HepG2 (cell line): Measurements from ENCODE around the gene AHCY. TPM values are rescaled to one million over a fixed set of nuclear protein-coding genes. Genes with fewer than 3 reads are reported as not detected.
A peak's percentile ranks its signal among the peaks of the same experiment; 100 is the strongest.

Source experiments
- CEBPZ ChIP-seq: IDR thresholded peaks from 2 replicates; pipeline ENCODE4 v1.6.1; 2012; ENCODE audit warnings: low read length, improper control_type of control experiment
- DBP ChIP-seq: sonication (generic); formaldehyde crosslinking; IDR thresholded peaks from 2 replicates; pipeline ENCODE4 v1.4.0; 2020; ENCODE audit warnings: missing genetic modification reagents; ENCODE audit errors: not compliant biosample characterization
- DNMT3B ChIP-seq: conservative IDR thresholded peaks from 2 replicates; pipeline ENCODE4 v1.6.1; 2016; ENCODE audit warnings: missing biosample characterization, control low read depth
- ELF4 ChIP-seq: sonication (generic); formaldehyde crosslinking; IDR thresholded peaks from 2 replicates; pipeline ENCODE4 v1.5.0; 2020; ENCODE audit warnings: missing genetic modification reagents, mild to moderate bottlenecking, moderate library complexity, borderline replicate concordance
- EP300 ChIP-seq, 3 experiments: sonication (generic) in 1 of 3; formaldehyde crosslinking in 1 of 3; IDR thresholded peaks; 2 replicates each; pipeline versions ENCODE4 v1.5.1 to v1.6.1; 2011 to 2020; ENCODE audit warnings: low read depth in 2 of 3, low read length in 2 of 3, borderline replicate concordance in 1 of 3, improper control_type of control experiment in 1 of 3, mild to moderate bottlenecking in 1 of 3, missing genetic modification reagents in 1 of 3, moderate library complexity in 1 of 3
- HIC2 ChIP-seq: sonication (generic); formaldehyde crosslinking; IDR thresholded peaks from 2 replicates; pipeline ENCODE4 v1.9.0; 2022; ENCODE audit warnings: low read depth, missing genetic modification reagents
- NFYB ChIP-seq: sonication (generic); formaldehyde crosslinking; IDR thresholded peaks from 2 replicates; pipeline ENCODE4 v1.4.0; 2020; ENCODE audit warnings: missing genetic modification reagents
- REST ChIP-seq, 2 experiments: IDR thresholded peaks; 2 replicates each; pipeline ENCODE4 v1.6.1; 2011 to 2012; ENCODE audit warnings: low read length in 2 of 2, borderline replicate concordance in 1 of 2, low read depth in 1 of 2, mild to moderate bottlenecking in 1 of 2, moderate library complexity in 1 of 2
- RXRA ChIP-seq: sonication (generic); formaldehyde crosslinking; IDR thresholded peaks from 2 replicates; pipeline ENCODE4 v1.5.1; 2020; ENCODE audit warnings: missing genetic modification reagents
- SETDB1 ChIP-seq: sonication (generic); formaldehyde crosslinking; IDR thresholded peaks from 2 replicates; pipeline ENCODE4 v1.5.1; 2020; ENCODE audit warnings: missing genetic modification reagents, mild to moderate bottlenecking, borderline replicate concordance
- TARDBP ChIP-seq: sonication (generic); formaldehyde crosslinking; IDR thresholded peaks from 2 replicates; pipeline ENCODE4 v1.8.0; 2022; ENCODE audit warnings: mild to moderate bottlenecking, missing genetic modification reagents
- TCF7 ChIP-seq: sonication (generic); IDR thresholded peaks from 2 replicates; pipeline ENCODE4 v1.6.1; 2016; ENCODE audit warnings: antibody characterized with exemption, low read depth
- ZBTB42 ChIP-seq: sonication (generic); formaldehyde crosslinking; IDR thresholded peaks from 2 replicates; pipeline ENCODE4 v1.5.0; 2020; ENCODE audit warnings: mild to moderate bottlenecking, missing genetic modification reagents
- ZNF225 ChIP-seq: sonication (generic); formaldehyde crosslinking; IDR thresholded peaks from 2 replicates; pipeline ENCODE4 v1.4.0; 2020; ENCODE audit warnings: mild to moderate bottlenecking, missing genetic modification reagents
- ZNF317 ChIP-seq: sonication (generic); formaldehyde crosslinking; IDR thresholded peaks from 2 replicates; pipeline ENCODE4 v1.5.0; 2020; ENCODE audit warnings: mild to moderate bottlenecking, missing genetic modification reagents
- ZNF607 ChIP-seq: sonication (generic); formaldehyde crosslinking; IDR thresholded peaks from 2 replicates; pipeline ENCODE4 v1.5.1; 2020; ENCODE audit warnings: missing genetic modification reagents, mild to moderate bottlenecking, borderline replicate concordance
- ZNF772 ChIP-seq: sonication (generic); formaldehyde crosslinking; IDR thresholded peaks from 2 replicates; pipeline ENCODE4 v1.5.0; 2020; ENCODE audit warnings: mild to moderate bottlenecking, missing genetic modification reagents
- polyA plus RNA-seq, 8 experiments: library from polyadenylated mRNA; depleted of rRNA in 3 of 8; stranded (reverse) in 7 of 8; unstranded in 1 of 8; fragments of >200 nt; fragmentation: Illumina TruSeq in 4 of 8; extraction: Trizol in 4 of 8; gene quantifications; 2 replicates each; pipeline versions ENCODE4 v1.2.1 to v1.2.3, GENCODE V29; 2011 to 2016; ENCODE audit warnings: low read depth in 4 of 8, missing spikeins in 1 of 8, mixed read lengths in 1 of 8; ENCODE audit not compliant: insufficient read depth in 1 of 8
- total RNA-seq, 5 experiments: library from RNA; depleted of rRNA; stranded (reverse); fragments of >200 nt; fragmentation: Illumina TruSeq; extraction: Trizol; gene quantifications; 2 replicates each; pipeline ENCODE4 v1.2.3, GENCODE V29; 2016; ENCODE audit warnings: low read depth in 1 of 5

The AHCY gene
- total and polyA plus RNA-seq, 2 of the 13 experiments (the other 11 are each of a cell fraction or from before 2014, with no cell fraction given), result 407 to 419 TPM

- TF ChIP-seq CEBPZ (no peak), REST (IDR thresholded peaks at IDR 0.05; ENCODE audit: borderline replicate concordance in 1 of 2, low read depth in 1 of 2, low read length in 2 of 2) (peak in 1 of 2 experiments; percentile 76; a peak in 2 of 4 replicates), RXRA (CRISPR knock-in tag) (peak; percentile 91; the same call in 1 of the 2 replicates), DNMT3B (CRISPR knock-in tag) (no peak), ZNF225 (peak; percentile 78), NFYB (no peak), SETDB1 (CRISPR knock-in tag) (no peak), EP300 (IDR thresholded peaks at IDR 0.05; ENCODE audit: low read depth in 2 of 2, low read length in 2 of 2) (peak in 1 of 2 experiments; percentile 95; a peak in 3 of 4 replicates), EP300 (CRISPR knock-in tag; IDR thresholded peaks at IDR 0.05; ENCODE audit: borderline replicate concordance) (peak; percentile 84; the same call in 1 of the 2 replicates), DBP (CRISPR knock-in tag) (peak; percentile 34), TARDBP (CRISPR knock-in tag) (peak; percentile 94), ELF4 (CRISPR knock-in tag) (no peak), ZBTB42 (no peak; the same call in none of the 2 replicates), ZNF607 (CRISPR knock-in tag) (no peak), HIC2 (CRISPR knock-in tag) (no peak), ZNF772 (peak; percentile 88; the same call in 1 of the 2 replicates), ZNF317 (CRISPR knock-in tag) (peak; percentile 89), TCF7 (peak; percentile 43; the same call in 1 of the 2 replicates)
Measured at GRCh38 chr20:34311118-34312023, 8.2 kb upstream of the AHCY start (continued).
